CD4-positive, alpha-beta T cell treated with Interferon alpha-2 for 1 hour (primary cell): ENCODE data around the gene COL4A6.

Experiments used
- DNase-seq, 2 donors: peaks; one replicate each; pipeline ENCODE4 v3.0.0-alpha.2; 2020 to 2022

The COL4A6 gene

GRCh38 chrX:108268434-108269080 is 169.7 kb downstream of the COL4A6 start:
- no peak for DNase-seq

GRCh38 chrX:108267557-108267956 is 170.7 kb downstream of the COL4A6 start:
- no peak for DNase-seq

- no peak for DNase-seq
Measured at GRCh38 chrX:108264376-108264775, 173.8 kb downstream of the COL4A6 start.

- no peak for DNase-seq
Measured at GRCh38 chrX:108261549-108262203, 176.5 kb downstream of the COL4A6 start.

- DNase-seq = no peak
Measured at GRCh38 chrX:108257556-108257955, 180.7 kb downstream of the COL4A6 start.

- DNase-seq = no peak
Measured at GRCh38 chrX:108254636-108255035, 183.6 kb downstream of the COL4A6 start.

- no peak for DNase-seq
Measured at GRCh38 chrX:108250654-108251579, 187.3 kb downstream of the COL4A6 start.

GRCh38 chrX:108246304-108246954 is 191.8 kb downstream of the COL4A6 start:
- DNase-seq = no peak

- no peak for DNase-seq
Measured at GRCh38 chrX:108245462-108245861, 192.8 kb downstream of the COL4A6 start.

- DNase-seq = no peak
Measured at GRCh38 chrX:108235986-108236385, 202.2 kb downstream of the COL4A6 start.

- DNase-seq = no peak
Measured at GRCh38 chrX:108230574-108230973, 207.6 kb downstream of the COL4A6 start.

GRCh38 chrX:108224727-108225621 is 213.2 kb downstream of the COL4A6 start:
- peak in 1 of 2 donors; percentile 1 for DNase-seq

- DNase-seq = no peak
Measured at GRCh38 chrX:108224218-108224617, 214.0 kb downstream of the COL4A6 start.

- DNase-seq = no peak
Measured at GRCh38 chrX:108223585-108223984, 214.6 kb downstream of the COL4A6 start.

GRCh38 chrX:108221301-108221864 is 216.8 kb downstream of the COL4A6 start:
- DNase-seq = no peak

GRCh38 chrX:108219949-108220601 is 218.1 kb downstream of the COL4A6 start:
- no peak for DNase-seq

GRCh38 chrX:108217876-108218275 is 220.3 kb downstream of the COL4A6 start:
- DNase-seq = no peak

- DNase-seq = no peak
Measured at GRCh38 chrX:108216919-108217571, 221.2 kb downstream of the COL4A6 start.

GRCh38 chrX:108216405-108216804 is 221.8 kb downstream of the COL4A6 start:
- DNase-seq = no peak

- no peak for DNase-seq
Measured at GRCh38 chrX:108211301-108211700, 226.9 kb downstream of the COL4A6 start.
